ENCODE results near the gene NSUN2.
"Not testable (repeated sequence)": the region's sequence is repeated elsewhere in the genome, so short reads cannot be mapped to it uniquely, and the experiment has no call there.

Gene NSUN2

GRCh38 chr5:6676702-6677101 is 43.9 kb upstream of the NSUN2 start:
- DNase-seq (ENCODE audit: low read depth), result no peak
- TF ChIP-seq MAX (IDR thresholded peaks at IDR 0.05; ENCODE audit: low read depth, low read length) (no peak), POLR2A (IDR thresholded peaks at IDR 0.05; ENCODE audit: extremely low read depth, insufficient read length) (no peak)
- TF ChIP-seq, protein P1, sequence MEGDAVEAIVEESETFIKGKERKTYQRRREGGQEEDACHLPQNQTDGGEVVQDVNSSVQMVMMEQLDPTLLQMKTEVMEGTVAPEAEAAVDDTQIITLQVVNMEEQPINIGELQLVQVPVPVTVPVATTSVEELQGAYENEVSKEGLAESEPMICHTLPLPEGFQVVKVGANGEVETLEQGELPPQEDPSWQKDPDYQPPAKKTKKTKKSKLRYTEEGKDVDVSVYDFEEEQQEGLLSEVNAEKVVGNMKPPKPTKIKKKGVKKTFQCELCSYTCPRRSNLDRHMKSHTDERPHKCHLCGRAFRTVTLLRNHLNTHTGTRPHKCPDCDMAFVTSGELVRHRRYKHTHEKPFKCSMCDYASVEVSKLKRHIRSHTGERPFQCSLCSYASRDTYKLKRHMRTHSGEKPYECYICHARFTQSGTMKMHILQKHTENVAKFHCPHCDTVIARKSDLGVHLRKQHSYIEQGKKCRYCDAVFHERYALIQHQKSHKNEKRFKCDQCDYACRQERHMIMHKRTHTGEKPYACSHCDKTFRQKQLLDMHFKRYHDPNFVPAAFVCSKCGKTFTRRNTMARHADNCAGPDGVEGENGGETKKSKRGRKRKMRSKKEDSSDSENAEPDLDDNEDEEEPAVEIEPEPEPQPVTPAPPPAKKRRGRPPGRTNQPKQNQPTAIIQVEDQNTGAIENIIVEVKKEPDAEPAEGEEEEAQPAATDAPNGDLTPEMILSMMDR (IDR thresholded peaks at IDR 0.05; ENCODE audit: low read depth, low read length), result no peak
- no peak overlapping the region for H3K4me3 ChIP-seq (ENCODE audit: low read depth, low read length)

DNA sequence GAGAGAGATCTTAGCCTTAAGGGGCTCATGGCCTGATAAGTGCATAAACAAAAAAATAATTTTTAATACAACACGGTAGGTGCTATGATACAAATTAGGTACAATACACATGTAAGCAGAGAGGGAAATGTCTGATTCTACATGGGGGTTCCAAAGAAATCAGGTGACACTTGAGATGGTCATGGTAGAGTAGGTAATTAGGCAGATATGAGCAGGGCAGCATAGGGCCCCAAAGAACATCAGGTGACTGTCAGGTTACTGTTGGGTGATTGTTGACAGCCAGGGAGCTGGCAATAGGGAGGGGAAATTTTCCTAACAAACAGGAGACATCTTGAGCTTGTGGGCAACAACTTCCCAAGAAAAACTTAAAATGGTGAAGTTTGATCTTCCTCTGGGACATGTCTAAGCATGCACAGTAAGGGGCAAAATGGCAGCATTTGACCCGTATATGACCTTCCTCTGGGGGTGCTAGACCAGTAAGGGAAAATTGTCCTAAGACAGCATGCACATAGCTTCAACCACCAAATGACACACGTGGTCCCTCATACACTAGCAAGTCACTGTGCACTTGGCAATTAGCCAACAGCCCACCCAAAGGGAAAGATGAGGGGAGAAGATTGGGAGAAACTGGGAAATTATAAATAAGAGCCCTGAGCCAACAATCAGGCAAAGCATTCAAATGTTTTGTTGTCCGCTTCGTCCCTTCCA is 43.1 kb upstream of the NSUN2 start:
- TF ChIP-seq, protein P1 (IDR thresholded peaks at IDR 0.05; ENCODE audit: low read depth, low read length), result no peak
- TF ChIP-seq MAX (IDR thresholded peaks at IDR 0.05; ENCODE audit: low read depth, low read length), result peak; percentile 60; the same call in 1 of the 2 replicates
- no peak for DNase-seq (ENCODE audit: low read depth)
- H3K4me3 ChIP-seq (ENCODE audit: low read depth, low read length), result no peak overlapping the region

DNA sequence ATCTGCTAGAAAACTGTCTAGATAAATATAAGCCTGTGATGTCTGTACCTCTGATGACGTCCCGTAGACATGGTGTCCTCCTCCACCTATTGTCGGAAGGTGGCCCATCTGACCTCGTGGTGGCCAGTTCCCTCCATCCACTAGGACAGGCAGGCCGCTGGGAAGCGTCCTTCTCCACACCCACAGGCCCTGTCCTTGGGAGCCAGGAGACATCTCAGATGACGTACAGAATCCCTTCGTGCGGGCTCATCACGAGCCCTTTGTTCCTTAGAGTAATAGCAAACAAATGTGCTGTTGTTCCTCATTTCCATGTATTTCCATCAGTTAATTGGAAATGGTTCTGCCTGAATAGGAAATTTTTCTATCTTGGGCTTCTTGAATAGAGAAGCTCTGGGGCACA is 42.0 kb upstream of the NSUN2 start:
- H3K4me3 ChIP-seq (ENCODE audit: low read depth, low read length), result no peak overlapping the region
- TF ChIP-seq, protein P1 (IDR thresholded peaks at IDR 0.05; ENCODE audit: low read depth, low read length), result no peak
- TF ChIP-seq MYC (IDR thresholded peaks at IDR 0.05; ENCODE audit: low read depth, low read length) (no peak), MAX (IDR thresholded peaks at IDR 0.05; ENCODE audit: low read depth, low read length) (no peak), POLR2A (IDR thresholded peaks at IDR 0.05; ENCODE audit: extremely low read depth, insufficient read length) (no peak)
- no peak for DNase-seq (ENCODE audit: low read depth)

- no peak for DNase-seq (ENCODE audit: low read depth)
- TF ChIP-seq POLR2A (IDR thresholded peaks at IDR 0.05; ENCODE audit: extremely low read depth, insufficient read length), result no peak
- TF ChIP-seq, protein P1 (IDR thresholded peaks at IDR 0.05; ENCODE audit: low read depth, low read length), result no peak
- no peak overlapping the region for H3K4me3 ChIP-seq (ENCODE audit: low read depth, low read length)
Observed at GRCh38 chr5:6674421-6674820, 41.6 kb upstream of the NSUN2 start.

- TF ChIP-seq MAX (IDR thresholded peaks at IDR 0.05; ENCODE audit: low read depth, low read length) (no peak), POLR2A (IDR thresholded peaks at IDR 0.05; ENCODE audit: extremely low read depth, insufficient read length) (no peak), MYC (IDR thresholded peaks at IDR 0.05; ENCODE audit: low read depth, low read length) (no peak)
- TF ChIP-seq, protein P1 (IDR thresholded peaks at IDR 0.05; ENCODE audit: low read depth, low read length), result no peak
- no peak for DNase-seq (ENCODE audit: low read depth)
- H3K4me3 ChIP-seq (ENCODE audit: low read depth, low read length), result no peak overlapping the region
Observed at GRCh38 chr5:6673963-6674362, 41.1 kb upstream of the NSUN2 start.

DNA sequence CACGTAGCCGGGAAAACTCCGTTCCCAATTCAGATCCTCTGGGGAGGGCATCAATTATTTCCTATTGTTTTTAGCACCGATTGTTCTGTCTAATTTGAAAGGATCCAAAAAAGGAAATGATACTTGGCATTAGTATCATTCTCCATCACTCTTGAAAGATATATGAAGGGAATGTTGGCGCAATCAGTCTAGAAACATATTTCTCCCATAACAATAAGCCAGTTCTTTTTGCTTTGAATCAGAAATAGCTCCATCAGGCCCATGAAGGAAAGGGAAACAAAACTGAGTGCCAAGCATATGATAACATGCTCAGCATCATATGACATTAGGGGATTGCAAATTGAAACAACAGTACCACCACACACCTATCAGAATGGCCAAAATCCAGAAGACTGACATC is 40.2 kb upstream of the NSUN2 start:
- TF ChIP-seq MAX (IDR thresholded peaks at IDR 0.05; ENCODE audit: low read depth, low read length), result no peak
- no peak for TF ChIP-seq MYC (IDR thresholded peaks at IDR 0.05; ENCODE audit: low read depth, low read length)
- no peak for TF ChIP-seq POLR2A (IDR thresholded peaks at IDR 0.05; ENCODE audit: extremely low read depth, insufficient read length)
- TF ChIP-seq, protein P1 (IDR thresholded peaks at IDR 0.05; ENCODE audit: low read depth, low read length), result no peak
- no peak overlapping the region for H3K4me3 ChIP-seq (ENCODE audit: low read depth, low read length)
- no peak for DNase-seq (ENCODE audit: low read depth)

GRCh38 chr5:6668717-6669116 is 35.9 kb upstream of the NSUN2 start:
- H3K4me3 ChIP-seq (ENCODE audit: low read depth, low read length); DNase-seq (ENCODE audit: low read depth): not testable (repeated sequence)
